IPS DF 19.7 (cell line): ENCODE measurements around the gene OAF.

Experiments used
- DNase-seq: peaks from one replicate; pipeline ENCODE4 v3.0.0-alpha.2; 2013; ENCODE audit warnings: low read depth, low spot score

OAF gene

DNA sequence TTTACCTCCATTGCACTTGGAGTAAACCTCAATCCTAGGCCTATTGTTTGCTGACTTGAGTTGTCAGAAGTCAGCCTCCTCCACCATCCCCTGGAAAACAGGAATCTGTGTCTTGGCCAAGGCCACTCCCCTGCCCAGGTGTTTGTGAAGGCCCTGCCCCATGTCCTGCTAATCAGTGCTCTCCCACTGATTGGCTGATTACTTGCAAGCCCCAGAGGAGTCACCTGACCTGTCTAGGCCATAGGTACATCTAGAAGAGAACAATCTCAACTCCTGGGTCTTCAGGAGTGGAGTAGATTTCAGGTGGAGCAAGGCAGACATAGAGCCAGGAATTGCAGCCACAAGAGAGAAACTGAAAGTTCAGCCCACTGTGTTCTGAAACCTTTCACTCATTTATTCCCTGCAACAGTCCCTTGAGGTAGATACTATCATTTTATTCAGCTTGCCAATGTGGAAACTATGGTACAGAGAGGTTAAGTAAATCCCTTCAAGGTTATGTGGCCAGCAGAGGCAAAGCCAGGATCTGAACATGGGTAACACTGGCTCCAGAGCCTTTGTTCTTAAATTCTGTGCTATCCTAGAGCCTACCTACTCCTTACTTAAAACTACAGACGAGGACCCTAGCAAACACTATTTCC, 10.4 kb downstream of the OAF start:
- no peak for DNase-seq

DNA sequence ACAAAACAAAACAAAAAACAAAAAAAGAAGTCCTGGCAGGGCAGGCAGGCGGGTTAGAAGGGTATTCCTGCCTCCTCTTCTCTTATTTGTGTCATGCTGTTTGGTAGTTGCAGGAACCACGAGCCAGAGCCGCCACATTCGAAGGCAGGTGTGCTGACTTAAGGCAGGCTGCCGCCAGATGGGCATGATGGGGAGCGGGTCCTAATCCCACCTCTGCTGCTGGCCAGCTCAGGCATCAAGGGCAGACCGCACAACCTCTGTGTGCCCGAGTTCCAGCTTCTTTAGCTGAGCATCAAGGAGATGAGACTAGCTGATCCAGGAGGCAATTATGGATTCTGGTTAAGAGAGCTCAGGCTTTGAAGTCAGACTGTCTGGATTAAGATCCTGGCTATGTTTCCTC, 12.1 kb downstream of the OAF start:
- no peak for DNase-seq

DNA sequence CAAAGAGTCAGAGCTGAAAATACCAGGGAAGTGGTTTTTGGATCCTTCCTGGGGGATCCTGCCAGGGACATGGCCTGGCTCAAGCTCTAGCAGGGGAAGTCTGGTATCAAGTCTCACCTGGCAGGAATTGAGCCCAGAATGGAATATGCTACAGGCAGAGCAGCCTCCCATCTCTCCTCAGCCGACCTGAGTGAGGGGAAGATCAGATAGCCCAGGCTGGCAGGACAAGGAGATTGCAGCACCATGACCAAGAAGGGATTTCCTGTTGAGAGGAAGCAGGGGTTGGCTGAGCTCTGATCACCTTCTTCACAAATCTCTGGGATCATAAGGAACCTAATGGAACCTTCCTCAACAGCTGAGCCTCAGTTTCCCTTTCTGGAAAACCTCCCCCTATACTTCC, 13.0 kb downstream of the OAF start:
- DNase-seq: no peak

- DNase-seq: no peak
Measured at GRCh38 chr11:120224361-120224760, 13.5 kb downstream of the OAF start.

GRCh38 chr11:120224972-120225909, 14.4 kb downstream of the OAF start:
- DNase-seq: no peak

GRCh38 chr11:120226242-120226641, 15.4 kb downstream of the OAF start:
- no peak for DNase-seq

DNA sequence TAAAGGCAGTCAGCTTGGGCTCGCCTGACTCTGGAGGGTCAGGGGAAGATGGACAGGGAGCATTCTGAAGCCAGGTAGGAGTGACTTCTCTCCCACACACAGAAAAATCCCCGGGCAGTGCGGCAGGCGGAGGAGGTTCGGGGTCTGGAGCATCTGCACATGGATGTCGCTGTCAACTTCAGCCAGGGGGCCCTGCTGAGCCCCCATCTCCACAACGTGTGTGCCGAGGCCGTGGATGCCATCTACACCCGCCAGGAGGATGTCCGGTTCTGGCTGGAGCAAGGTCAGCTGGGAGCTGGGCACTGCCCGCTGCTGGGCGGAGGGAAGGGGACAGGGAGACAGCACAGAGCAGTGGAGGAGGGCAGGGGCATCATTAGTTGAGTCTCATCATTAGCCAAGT, 15.9 kb downstream of the OAF start:
- DNase-seq: no peak

GRCh38 chr11:120227228-120227852, 16.5 kb downstream of the OAF start:
- DNase-seq: no peak

DNA sequence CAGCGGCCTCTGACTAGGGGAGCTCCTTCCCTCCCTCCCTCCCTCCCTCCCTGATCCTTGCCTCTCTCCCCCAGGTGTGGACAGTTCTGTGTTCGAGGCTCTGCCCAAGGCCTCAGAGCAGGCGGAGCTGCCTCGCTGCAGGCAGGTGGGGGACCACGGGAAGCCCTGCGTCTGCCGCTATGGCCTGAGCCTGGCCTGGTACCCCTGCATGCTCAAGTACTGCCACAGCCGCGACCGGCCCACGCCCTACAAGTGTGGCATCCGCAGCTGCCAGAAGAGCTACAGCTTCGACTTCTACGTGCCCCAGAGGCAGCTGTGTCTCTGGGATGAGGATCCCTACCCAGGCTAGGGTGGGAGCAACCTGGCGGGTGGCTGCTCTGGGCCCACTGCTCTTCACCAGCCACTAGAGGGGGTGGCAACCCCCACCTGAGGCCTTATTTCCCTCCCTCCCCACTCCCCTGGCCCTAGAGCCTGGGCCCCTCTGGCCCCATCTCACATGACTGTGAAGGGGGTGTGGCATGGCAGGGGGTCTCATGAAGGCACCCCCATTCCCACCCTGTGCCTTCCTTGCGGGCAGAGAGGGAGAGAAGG, 18.1 kb downstream of the OAF start:
- no peak for DNase-seq

DNA sequence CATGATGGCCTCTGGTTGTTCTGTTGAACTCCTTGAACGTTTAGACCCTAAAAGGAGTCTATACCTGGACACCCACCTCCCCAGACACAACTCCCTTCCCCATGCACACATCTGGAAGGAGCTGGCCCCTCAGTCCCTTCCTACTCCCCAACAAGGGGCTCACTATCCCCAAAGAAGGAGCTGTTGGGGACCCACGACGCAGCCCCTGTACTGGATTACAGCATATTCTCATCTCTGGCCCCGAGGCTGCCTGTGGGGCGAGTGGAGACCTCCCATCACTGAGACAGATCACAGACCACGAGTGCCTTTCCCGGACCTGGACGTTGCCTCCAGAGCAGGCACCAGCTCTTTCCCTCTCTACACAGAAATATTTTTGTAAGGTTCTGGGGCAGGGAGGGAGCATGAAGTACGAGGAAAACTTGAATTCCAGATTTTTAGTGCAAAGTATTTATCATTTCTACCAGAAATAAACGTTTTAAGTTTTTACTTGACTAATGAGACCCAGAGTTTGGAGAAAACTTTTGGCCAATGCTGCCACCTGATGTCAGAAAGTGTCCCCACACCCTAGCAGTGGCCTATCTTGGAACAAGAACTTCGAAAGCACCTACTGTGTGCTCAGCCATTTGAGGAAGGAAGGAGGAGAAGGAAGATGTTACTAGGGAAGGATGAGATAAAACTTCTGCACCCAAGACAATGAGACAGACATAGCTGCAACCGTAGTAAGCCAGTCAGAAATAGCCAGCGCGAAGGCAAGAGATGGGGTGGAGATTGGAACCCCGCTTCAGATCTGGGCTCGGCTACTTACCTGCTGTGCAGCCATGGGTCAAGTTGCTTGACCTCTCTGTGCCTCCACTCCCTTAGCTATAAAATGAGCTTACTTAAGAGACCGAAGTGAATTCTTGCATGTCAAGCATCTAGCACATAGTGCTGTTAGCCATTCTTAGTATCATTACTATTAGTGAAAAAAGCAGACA, 18.9 kb downstream of the OAF start:
- no peak for DNase-seq

DNA sequence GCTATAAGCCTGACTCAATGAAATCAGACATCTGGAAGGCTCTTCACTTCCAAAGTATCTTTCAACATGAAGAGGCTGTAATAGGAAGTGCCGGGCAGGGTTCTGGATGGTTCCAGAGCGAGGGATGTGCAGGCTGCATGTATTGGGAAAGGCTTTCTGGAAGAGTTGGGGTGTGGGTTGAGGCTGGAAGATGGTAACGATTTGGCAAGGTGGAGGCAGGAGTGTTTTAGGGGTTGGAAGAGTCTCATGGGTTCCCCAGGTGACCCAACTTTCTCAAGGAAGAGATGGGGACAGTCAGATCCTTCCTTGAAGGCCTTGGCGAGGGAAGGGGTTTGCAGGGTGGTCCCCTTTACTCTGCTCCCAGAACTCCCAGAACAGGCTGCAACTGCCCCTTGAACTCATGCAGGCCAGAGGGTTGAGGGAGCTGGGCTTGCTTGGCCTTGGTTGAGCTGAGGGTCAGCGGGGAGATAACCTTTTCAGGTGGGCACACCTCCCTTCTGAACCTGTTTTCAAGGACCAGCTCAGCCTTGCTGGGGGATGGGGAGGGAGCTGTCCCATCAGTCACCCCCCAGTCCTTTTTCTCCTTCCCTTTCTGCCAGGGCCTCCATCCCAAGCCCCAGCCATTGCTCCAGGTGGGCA, 19.7 kb downstream of the OAF start:
- no peak for DNase-seq

DNA sequence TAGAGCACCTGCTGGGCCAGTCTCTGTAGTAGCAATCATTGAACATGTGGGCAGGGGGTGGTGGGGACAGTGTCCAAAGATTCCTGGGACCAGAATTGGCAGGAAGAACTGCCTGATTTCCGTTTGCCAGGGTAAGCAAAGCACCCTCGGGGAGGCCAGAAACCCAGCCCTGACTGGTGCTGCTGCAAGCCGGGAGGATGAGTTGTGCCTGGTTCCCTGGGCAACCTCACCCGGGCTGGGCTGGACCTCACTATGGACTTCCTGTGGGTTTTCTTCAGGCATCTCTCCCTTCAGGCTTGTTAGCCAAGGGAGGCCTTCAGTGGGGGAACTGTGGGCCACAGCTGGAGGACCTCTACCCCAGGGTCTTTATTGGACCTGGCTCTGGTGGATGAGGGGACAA, 21.1 kb downstream of the OAF start:
- DNase-seq: no peak

DNA sequence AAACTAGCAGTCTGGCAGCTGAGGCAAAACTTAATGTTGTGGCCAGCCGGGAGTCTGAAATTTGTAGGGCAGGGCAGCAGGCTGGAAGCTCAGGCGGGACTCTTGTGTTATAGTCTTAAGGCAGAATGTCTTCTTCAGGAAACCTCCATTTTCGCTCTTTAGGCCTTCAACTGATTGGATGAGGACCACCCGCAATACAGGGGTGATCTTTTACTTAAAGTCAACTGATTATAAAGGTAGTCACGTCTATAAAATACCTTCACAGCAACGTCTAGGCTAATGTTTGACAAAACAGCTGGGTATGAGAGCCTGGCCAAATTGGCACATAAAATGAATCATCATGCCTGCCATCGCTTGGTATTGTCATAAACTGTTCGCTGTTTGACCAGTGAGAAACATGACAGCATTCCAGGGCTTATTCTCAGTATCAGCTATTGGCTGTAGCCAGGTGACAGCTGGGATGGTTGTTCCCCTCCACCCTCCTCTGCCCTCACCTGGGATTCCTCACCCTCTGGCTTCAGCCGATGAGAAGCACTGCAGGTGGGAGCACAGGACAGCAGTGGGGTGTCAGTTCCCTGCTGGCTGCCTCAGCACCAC, 22.5 kb downstream of the OAF start:
- DNase-seq: no peak

- peak; percentile 68 for DNase-seq
Measured at GRCh38 chr11:120235024-120235628, 24.3 kb downstream of the OAF start.

DNA sequence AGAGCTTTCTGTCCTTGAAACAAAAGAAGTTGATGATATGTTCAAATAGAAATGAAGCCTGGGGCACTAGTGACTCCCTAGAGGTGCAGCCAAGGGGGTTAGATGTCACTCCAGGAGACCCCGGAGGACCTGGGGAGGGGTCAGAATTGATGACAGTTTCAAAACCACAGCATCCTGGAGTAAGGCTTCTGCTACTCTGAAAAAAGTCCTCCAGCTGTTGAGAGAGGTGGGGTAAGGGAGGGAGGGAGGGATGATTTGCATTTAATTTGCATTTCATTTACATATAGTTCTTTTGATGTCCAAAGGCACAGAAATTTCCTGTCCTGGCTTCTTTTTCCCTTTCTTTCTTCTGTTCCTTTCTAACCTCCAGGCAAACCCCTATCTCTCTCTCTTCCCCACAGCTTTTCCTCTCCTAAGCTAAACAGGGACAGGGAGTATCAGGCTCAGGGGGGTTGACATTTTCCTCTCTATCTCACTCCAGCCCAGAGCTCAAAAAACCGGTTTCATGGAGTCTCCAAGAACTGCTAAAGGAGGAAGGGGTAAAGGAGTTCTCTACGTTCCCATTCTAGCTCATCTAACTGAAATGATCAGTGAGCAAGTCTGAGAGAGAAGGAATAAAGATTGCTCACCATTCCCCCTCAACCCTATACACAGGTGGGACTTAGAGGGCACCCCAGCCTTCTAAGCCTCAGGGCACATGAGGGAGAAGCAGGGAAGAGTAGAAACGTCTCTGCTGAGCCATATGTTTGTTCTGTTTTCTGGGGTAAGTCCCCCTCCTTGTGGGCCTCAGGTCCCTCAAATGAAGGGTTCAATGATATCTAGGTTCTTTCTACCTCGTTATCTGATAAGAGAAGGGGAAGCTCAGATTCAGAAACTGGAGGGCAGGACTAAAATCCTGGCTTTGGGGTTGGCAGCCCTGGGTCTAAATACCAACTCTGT, 25.6 kb downstream of the OAF start:
- peak; percentile 70 for DNase-seq

DNA sequence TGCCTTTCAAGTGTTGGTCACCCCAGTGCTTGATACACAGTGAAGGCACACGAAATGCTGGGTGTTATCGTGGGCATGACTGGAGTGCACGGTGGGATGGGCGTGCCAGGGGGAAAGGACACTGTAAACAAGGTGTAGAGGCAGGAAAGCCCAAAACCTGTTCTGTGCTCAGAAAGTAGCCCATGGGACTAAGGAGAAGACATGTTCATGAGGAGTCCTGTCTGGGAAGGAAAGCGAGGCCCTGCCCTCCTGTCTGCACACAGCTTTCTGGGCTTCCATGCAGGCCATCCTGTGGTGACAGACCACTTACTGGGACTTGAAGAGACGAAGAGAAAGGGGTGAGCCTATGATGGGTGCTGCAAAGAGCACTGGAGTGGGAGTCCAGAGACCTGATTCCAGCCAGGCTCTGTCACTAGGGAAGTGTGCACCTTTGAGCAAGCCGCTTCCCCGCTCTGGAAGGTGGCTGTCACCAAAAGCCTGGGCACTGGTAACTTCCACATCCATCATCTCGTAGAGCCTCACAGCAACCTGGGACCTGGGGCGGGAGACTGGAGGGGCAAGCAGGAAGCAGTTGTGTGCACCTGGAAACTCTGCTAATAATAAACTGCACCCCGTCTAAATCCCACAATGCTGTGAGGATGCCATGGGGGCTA, 28.3 kb downstream of the OAF start:
- no peak for DNase-seq

- DNase-seq: no peak
Measured at GRCh38 chr11:120239713-120240640, 29.1 kb downstream of the OAF start, which contains the start of gene POU2F3. TSS of gene POU2F3 (plus strand) at chr11:120240140. CDS start at chr11:120240344, 204 bp downstream.
